GM21737 (cell line): ENCODE data around the gene MYT1.

Source experiments
- ATAC-seq: cut with Tn5 transposase; IDR thresholded peaks from one replicate; pipeline ENCODE4 v1.9.1; 2021; ENCODE audit warnings: mild to moderate bottlenecking, moderate library complexity; ENCODE audit not compliant: unreplicated experiment

Gene MYT1

GRCh38 chr20:64188682-64189529 lies 24.7 kb downstream of the MYT1 start:
- ATAC-seq = no peak

- ATAC-seq = no peak
Observed at GRCh38 chr20:64189530-64189966, 25.3 kb downstream of the MYT1 start.

- no peak for ATAC-seq
Observed at GRCh38 chr20:64189986-64190385, 25.7 kb downstream of the MYT1 start.

GRCh38 chr20:64191002-64191401 lies 26.8 kb downstream of the MYT1 start:
- ATAC-seq = no peak

GRCh38 chr20:64192406-64192805 lies 28.2 kb downstream of the MYT1 start:
- ATAC-seq = no peak

GRCh38 chr20:64193058-64193457 lies 28.8 kb downstream of the MYT1 start:
- no peak for ATAC-seq

GRCh38 chr20:64194269-64194668 lies 30.0 kb downstream of the MYT1 start:
- no peak for ATAC-seq

GRCh38 chr20:64196309-64196708 lies 32.1 kb downstream of the MYT1 start:
- no peak for ATAC-seq

- ATAC-seq = no peak
Observed at GRCh38 chr20:64196847-64197306, 32.6 kb downstream of the MYT1 start.

- ATAC-seq = no peak
Observed at GRCh38 chr20:64198347-64198746, 34.1 kb downstream of the MYT1 start.

GRCh38 chr20:64199395-64199794 lies 35.1 kb downstream of the MYT1 start:
- ATAC-seq = no peak

- no peak for ATAC-seq
Observed at GRCh38 chr20:64200740-64201139, 36.5 kb downstream of the MYT1 start.

GRCh38 chr20:64201653-64202052 lies 37.4 kb downstream of the MYT1 start:
- no peak for ATAC-seq

- no peak for ATAC-seq
Observed at GRCh38 chr20:64203037-64203777, 39.0 kb downstream of the MYT1 start.

- no peak for ATAC-seq
Observed at GRCh38 chr20:64205611-64206026, 41.4 kb downstream of the MYT1 start.

- no peak for ATAC-seq
Observed at GRCh38 chr20:64206614-64207013, 42.4 kb downstream of the MYT1 start.

GRCh38 chr20:64207641-64208590 lies 43.7 kb downstream of the MYT1 start:
- no peak for ATAC-seq

- ATAC-seq = no peak
Observed at GRCh38 chr20:64209148-64209547, 44.9 kb downstream of the MYT1 start.

- no peak for ATAC-seq
Observed at GRCh38 chr20:64210656-64211369, 46.6 kb downstream of the MYT1 start.
